Mammary microvascular endothelial cell (primary cell): Measurements from ENCODE around the gene UGT1A8. TPM values are rescaled to one million over a fixed set of nuclear protein-coding genes. Genes with fewer than 3 reads are reported as not detected.

Experiments
- total RNA-seq: library from RNA; depleted of rRNA; stranded (reverse); fragments of >200 nt; gene quantifications from 2 replicates; pipeline ENCODE4 v1.2.3, GENCODE V29; 2015

UGT1A8 gene
- total RNA-seq = not detected in 2 replicates

DNA sequence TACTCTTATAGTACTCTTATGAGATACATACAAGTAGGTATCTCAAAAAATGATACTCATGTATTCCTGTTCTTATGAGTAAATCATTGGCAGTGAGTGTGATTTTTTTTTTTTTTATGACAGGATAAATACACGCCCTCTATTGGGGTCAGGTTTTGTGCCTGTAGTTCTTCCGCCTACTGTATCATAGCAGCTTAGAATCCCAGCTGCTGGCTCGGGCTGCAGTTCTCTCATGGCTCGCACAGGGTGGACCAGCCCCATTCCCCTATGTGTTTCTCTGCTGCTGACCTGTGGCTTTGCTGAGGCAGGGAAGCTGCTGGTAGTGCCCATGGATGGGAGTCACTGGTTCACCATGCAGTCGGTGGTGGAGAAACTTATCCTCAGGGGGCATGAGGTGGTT is at the start of gene UGT1A8:
TSS of gene UGT1A8 (plus strand) at position 158 of the 400 bp plus-strand sequence. CDS start at position 233, 75 bp downstream.

DNA sequence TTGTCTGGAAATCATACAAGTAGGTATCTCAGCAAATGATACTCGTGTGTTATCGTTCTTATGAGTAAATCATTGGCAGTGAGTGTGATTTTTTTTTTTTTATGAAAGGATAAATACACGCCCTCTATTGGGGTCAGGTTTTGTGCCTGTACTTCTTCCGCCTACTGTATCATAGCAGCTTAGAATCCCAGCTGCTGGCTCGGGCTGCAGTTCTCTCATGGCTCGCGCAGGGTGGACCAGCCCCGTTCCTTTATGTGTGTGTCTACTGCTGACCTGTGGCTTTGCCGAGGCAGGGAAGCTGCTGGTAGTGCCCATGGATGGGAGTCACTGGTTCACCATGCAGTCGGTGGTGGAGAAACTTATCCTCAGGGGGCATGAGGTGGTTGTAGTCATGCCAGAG is 18.9 kb downstream of the UGT1A8 start, which contains the start of gene UGT1A10:
TSS of gene UGT1A10 (plus strand) at position 143 of the 400 bp plus-strand sequence. CDS start at position 218, 75 bp downstream.

DNA sequence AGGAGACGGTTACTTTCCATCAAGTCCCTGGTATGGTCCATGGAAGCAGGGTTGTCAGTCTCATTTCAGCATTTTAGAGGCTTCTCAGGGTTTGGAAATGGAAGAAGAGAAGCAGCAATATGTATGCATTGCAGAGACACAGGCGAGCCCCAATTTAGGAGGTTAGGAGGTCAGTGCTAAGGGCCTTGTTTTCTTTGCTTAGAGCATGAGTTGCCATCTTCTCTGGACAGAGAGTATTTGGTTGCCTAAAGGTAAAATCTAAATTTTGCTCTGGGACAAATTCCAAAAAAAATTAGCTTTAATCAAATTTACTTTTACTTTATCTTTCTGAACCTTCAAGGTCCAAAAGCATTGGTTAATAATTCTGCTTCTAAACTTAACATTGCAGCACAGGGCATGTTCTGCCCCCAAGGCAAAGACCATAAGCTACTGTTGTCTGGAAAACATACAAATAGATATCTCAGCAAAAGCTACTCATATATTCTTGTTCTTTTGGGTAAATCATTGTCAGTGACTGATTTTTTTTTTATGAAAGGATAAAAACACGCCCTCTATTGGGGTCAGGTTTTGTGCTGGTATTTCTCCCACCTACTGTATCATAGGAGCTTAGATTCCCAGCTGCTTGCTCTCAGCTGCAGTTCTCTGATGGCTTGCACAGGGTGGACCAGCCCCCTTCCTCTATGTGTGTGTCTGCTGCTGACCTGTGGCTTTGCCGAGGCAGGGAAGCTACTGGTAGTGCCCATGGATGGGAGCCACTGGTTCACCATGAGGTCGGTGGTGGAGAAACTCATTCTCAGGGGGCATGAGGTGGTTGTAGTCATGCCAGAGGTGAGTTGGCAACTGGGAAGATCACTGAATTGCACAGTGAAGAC is 54.1 kb downstream of the UGT1A8 start, which contains the start of gene UGT1A9:
TSS of gene UGT1A9 (plus strand) at position 609 of the 872 bp plus-strand sequence. CDS start at position 646, 37 bp downstream.

DNA sequence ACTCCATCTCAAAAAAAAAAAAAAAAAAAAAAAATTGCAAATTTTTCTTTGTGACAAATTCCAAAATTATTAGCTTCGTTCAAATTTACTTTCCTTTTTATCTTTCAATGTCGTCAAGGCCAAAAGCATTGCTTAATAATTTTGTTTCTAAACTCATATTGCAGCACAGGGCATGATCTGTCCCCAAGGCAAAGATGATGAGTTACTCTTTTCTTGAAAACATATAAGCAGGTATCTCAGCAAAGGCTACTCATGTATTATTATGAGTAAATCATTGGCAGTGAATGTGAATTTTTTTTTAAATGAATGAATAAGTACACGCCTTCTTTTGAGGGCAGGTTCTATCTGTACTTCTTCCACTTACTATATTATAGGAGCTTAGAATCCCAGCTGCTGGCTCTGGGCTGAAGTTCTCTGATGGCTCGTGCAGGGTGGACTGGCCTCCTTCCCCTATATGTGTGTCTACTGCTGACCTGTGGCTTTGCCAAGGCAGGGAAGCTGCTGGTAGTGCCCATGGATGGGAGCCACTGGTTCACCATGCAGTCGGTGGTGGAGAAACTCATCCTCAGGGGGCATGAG is 64.2 kb downstream of the UGT1A8 start, which contains the start of gene UGT1A7:
TSS of gene UGT1A7 (plus strand) at position 381 of the 579 bp plus-strand sequence. CDS start at position 418, 37 bp downstream.

DNA sequence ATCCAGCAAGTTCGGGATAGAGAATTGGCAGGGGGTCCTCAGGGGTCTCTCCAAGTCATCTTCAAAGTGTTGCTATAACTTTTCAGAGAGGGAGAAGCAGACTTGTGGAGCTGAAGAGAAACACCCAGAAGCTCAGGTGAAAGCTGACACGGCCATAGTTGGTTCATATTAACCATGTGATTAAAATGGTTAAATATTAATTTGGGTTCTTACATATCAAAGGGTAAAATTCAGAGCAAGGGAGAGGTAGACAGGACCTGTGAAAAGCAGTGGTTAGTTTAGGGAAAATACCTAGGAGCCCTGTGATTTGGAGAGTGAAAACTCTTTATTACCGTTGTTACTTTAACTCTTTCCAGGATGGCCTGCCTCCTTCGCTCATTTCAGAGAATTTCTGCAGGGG is 75.2 kb downstream of the UGT1A8 start, which contains the start of gene UGT1A6:
TSS of gene UGT1A6 (plus strand) at position 243 of the 400 bp plus-strand sequence. CDS start at position 358, 115 bp downstream.

DNA sequence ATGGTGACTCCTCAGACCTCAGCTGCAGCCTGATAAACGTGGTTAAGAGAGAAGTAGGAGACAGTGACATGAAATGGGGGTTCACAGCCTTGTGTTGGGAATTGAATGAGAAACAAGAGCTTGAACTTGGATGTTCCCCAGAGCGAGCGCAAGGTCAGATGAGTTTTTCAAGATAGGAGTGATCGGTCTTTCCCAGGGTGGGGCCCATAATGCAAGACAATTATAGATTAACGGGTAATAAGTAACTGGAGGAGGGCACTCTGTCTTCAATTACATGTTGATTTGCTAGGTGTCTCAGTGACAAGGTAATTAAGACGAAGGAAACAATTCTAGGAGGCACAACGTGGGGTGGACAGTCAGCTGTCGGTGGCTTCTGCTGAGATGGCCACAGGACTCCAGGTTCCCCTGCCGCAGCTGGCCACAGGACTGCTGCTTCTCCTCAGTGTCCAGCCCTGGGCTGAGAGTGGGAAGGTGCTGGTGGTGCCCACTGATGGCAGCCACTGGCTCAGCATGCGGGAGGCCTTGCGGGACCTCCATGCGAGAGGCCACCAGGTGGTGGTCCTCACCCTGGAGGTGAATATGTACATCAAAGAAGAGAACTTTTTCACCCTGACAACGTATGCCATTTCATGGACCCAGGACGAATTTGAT is 95.3 kb downstream of the UGT1A8 start, which contains the start of gene UGT1A5:
TSS of gene UGT1A5 (plus strand) at position 297 of the 651 bp plus-strand sequence. CDS start at position 382, 85 bp downstream.

DNA sequence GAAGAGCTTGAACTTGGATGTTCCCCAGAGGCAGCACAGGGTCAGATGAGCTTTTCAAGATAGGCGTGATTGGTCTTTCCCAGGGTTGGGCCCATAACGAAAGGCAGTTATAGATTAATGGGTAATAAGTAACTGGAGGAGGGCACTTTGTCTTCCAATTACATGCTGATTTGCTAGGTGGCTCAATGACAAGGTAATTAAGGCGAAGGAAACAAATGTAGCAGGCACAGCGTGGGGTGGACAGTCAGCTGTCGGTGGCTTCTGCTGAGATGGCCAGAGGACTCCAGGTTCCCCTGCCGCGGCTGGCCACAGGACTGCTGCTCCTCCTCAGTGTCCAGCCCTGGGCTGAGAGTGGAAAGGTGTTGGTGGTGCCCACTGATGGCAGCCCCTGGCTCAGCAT is 101.1 kb downstream of the UGT1A8 start, which contains the start of gene UGT1A4:
TSS of gene UGT1A4 (plus strand) at position 185 of the 400 bp plus-strand sequence. CDS start at position 270, 85 bp downstream.

DNA sequence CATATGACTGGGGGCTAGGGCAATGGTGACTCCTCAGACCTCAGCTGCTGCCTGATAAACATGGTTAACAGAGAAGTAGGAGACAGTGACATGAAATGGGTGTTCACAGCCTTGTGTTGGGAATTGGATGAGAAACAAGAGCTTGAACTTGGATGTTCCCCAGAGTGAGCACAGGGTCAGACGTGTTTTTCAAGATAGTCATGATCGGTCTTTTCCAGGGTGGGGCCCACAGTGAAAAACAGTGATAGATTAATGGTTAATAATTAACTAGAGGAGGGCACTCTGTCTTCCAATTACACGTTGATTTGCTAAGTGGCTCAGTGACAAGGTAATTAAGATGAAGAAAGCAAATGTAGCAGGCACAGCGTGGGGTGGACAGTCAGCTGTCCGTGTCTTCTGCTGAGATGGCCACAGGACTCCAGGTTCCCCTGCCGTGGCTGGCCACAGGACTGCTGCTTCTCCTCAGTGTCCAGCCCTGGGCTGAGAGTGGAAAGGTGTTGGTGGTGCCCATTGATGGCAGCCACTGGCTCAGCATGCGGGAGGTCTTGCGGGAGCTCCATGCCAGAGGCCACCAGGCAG is 111.4 kb downstream of the UGT1A8 start, which contains the start of gene UGT1A3:
TSS of gene UGT1A3 (plus strand) at position 320 of the 579 bp plus-strand sequence. CDS start at position 405, 85 bp downstream.

DNA sequence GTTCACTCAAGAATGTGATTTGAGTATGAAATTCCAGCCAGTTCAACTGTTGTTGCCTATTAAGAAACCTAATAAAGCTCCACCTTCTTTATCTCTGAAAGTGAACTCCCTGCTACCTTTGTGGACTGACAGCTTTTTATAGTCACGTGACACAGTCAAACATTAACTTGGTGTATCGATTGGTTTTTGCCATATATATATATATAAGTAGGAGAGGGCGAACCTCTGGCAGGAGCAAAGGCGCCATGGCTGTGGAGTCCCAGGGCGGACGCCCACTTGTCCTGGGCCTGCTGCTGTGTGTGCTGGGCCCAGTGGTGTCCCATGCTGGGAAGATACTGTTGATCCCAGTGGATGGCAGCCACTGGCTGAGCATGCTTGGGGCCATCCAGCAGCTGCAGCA is 142.6 kb downstream of the UGT1A8 start, which contains the start of gene UGT1A1:
TSS of gene UGT1A1 (plus strand) at position 228 of the 400 bp plus-strand sequence. CDS start at position 246, 18 bp downstream.

DNA sequence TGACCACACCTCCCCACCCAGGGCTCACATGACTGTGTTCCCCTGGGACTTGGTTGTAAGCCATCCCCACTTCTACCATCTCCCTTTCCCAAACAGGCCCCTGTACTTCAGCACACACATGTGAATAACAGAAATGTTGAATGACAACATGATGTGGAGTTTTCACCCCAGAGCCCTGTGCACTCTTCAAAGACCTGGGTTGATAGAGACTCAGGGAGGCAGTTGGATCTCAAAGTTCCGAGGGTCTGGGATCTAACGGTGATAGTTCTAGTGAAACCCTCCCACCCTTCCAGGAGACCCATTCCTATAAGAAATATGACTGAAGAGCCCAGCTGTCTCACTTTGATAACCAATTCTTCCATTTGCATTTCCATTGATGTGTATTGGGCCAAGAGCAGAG is 160.6 kb downstream of the UGT1A8 start, which contains the start of gene MROH2A:
TSS of gene MROH2A (plus strand) at position 301 of the 400 bp plus-strand sequence. CDS start 1,029 bp downstream, outside the sequence.

Other genes starting within 250 kb of the UGT1A8 start
- 22.6 and 27.0 TPM in 2 replicates for gene USP40, start 50.9 kb upstream of the UGT1A8 start, total RNA-seq
- gene UGT1A10, start 18.8 kb downstream of the UGT1A8 start, total RNA-seq = not detected in 2 replicates
- gene UGT1A9, start 54.3 kb downstream of the UGT1A8 start, total RNA-seq = not detected in 2 replicates
- not detected in 2 replicates for gene UGT1A7, start 64.3 kb downstream of the UGT1A8 start, total RNA-seq
- gene UGT1A6, start 75.3 kb downstream of the UGT1A8 start, total RNA-seq = not detected in 2 replicates
- not detected in 2 replicates for gene UGT1A5, start 95.3 kb downstream of the UGT1A8 start, total RNA-seq
- gene UGT1A4, start 101.1 kb downstream of the UGT1A8 start, total RNA-seq = not detected in 2 replicates
- not detected in 2 replicates for gene UGT1A3, start 111.4 kb downstream of the UGT1A8 start, total RNA-seq
- gene UGT1A1, start 142.6 kb downstream of the UGT1A8 start, total RNA-seq = not detected in 2 replicates
- not detected in 2 replicates for gene MROH2A, start 160.7 kb downstream of the UGT1A8 start, total RNA-seq
- 22.8 and 22.9 TPM in 2 replicates for gene HJURP, start 236.9 kb downstream of the UGT1A8 start, total RNA-seq